ENCODE results near the gene NAA80. TPM values are rescaled to one million over a fixed set of nuclear protein-coding genes. Genes with fewer than 3 reads are reported as not detected.
A peak's percentile ranks its signal among the peaks of the same experiment; 100 is the strongest.
"Not testable (repeated sequence)": the region's sequence is repeated elsewhere in the genome, so short reads cannot be mapped to it uniquely, and the experiment has no call there.

NAA80 gene
- total RNA-seq, 2 donors from 2014 or later: 5.8 to 7.2 TPM

DNA sequence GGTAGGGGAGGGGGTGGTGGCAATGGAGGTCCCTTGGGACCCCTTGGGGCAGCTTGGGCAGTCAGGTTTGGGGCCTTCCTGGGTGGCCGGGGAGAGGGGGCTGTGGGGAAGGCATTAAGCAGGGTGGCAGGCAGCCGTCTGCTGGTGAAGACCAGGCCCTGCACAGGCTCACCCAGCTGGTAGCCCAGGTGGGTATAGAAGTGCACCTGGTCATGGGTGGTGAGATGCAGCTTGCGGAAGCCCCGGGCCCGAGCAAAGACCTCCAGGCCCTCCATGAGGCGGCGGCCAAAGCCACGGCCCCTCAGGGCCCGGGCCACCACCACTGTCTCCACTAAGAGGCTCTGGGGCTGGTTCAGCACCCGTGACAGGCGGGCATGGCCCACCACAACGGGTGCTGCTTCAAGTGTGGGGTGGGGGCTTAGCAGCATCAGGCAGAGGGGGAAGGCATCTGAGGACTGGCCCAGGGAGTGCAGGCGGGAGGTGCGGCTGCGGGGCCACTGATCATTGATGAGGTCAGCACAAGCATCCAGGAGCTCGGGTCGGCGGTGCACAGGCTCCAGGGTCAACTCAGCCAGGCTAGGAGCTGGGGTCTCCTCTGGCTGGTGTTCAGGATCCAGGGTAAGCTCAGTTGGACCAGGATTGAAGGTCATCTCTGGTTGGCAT lies 2.4 kb downstream of the NAA80 start:
- intact Hi-C loops (cut with DNase I): no loop called here
- no peak for ATAC-seq
- no peak for DNase-seq

DNA sequence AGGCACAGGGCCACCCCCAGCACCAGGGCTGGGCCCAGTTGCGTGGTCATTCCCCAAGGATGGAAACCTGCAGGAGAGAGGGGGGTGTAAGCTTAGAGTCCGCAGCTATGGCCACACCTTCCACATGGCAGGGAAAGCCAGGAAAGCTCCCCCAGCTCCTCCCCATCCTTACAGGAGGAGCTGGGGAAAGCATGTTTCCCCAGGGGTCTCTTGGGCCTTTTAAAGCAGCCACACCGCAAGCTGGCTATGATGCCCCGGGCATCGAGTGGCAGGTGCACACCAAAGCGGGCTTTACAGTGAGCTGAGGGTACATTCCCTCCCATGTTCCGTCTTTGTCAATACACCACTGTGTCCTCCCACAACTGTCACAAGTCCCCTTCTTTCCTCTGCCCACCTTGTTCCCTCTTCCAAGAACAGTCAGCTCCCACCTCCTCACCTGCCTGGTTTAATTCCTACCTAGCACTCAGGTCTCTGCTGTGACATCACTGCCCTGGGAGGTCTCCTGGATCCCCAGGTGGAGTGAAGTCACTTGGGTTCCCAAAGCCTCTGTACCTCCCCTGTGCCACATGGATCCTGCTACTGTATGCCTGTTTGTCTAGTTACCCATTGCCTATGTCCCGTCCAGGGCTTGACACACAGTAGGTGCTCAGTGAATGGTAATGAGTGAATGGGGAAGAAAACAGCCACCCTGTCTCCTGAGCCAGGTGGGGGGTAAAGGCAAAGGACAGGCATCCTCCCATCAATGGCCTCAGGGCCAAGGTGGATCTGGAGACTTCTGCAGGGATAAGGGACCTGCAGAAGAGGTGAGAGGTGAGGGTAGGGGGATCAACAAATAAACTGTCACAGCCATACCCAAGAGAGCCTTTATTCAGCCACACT lies 3.4 kb downstream of the NAA80 start:
- intact Hi-C loops (cut with DNase I): no loop called here
- ATAC-seq: no peak
- DNase-seq: no peak

DNA sequence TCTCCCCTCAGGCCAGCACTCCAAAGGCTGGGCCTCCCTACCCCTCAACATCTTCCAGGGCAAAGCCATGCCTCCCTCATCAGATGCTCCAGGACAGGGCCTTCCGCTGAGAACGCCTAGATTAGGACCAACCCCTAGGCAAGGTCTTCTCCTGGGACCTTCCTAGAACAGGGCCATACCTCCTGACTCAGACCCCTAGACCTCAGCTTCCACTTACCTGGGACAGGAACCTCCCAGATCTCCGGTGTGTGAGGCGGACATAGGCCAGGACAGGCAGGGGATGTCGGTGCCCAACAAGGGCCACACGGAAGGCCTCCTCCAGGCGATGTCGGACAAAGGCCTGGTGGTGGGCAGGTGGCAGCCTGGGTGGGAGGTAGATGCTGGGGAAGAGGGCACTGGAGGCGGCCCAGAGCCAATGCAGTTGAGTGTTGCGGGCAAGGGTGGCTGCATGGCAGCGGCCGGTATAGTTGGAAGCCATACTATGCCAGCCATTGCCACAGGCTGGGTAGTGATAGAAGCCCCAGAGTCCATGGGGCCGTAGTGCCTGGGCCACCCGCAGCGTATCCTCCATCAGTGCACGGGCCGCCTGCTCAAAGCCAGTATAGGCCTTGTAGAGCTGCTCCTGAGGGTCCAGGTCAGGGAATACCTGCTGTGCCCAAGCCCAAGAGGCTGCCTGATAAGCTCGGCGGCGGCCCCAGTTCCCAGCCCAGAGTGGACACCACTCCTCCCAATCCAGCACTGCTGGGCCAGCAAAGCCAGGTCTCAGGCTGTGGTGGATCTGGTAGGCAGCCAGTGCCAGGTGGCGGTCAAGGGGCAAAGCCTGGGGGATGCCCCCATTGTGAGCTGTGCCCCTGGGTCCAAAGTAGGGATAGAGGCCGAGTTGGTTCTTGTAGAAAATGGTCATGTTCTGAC lies 4.5 kb downstream of the NAA80 start:
- intact Hi-C loops (cut with DNase I): no loop called here
- ATAC-seq (no peak), DNase-seq (no peak)

GRCh38 chr3:50294089-50294488 lies 5.1 kb downstream of the NAA80 start:
- ATAC-seq: no peak
- intact Hi-C loops (cut with DNase I): no loop called here
- DNase-seq: no peak

GRCh38 chr3:50293079-50293801 lies 6.0 kb downstream of the NAA80 start:
- intact Hi-C loops (cut with DNase I): no loop called here
- ATAC-seq: no peak
- DNase-seq: no peak

DNA sequence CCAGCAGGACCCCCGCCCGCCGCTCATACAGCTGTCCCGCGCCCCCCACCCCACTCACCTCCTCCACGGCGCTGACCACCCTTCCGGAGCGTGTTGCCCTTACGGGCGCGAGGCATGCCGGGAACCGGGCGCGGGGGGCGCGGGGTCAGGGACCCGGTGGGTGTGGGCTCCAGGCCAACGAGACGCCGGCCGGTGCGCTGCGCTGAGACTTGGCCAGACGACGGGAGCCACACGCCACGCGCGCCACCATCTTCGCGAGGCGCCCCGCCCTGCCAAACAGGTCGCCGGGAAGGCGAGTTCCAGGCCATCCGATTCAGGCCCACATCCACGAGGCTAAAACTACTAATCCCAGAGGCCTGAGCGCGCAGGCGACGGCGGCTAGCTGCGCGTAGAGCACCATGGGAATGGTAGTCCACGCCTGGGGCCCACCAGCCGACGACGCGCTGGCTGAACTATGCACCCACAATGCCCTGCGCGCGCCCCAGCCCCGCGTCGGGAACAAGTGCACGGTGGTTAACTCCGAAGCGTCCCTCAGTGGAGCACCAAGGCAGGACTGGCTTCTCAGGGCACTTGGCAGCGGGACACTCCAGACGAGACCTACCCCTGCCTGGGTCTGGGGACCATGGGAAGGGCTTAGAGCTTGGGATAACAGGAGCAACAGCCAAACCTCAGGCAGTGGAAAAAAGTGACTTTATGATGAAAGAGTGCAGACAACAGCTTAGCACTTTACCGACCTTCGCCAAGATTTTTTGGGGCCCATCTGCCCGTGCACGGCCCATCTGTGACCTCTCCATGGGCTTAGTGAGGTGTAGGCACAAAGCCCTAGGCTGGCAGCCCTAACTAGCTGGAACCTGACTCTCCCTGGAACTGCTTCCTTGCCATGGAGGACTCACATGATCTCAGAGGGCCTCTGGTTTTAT lies 6.8 kb downstream of the NAA80 start, which contains the start of gene IFRD2:
Gene IFRD2 (minus strand): TSS at position 271 of the 920 bp plus-strand sequence. CDS start 155 bp downstream, at position 116.
- DNase-seq (peak; percentile 99), ATAC-seq (peak; percentile 95 to 96)
- intact Hi-C loops (cut with DNase I): no loop called here

GRCh38 chr3:50290161-50290641 lies 9.0 kb downstream of the NAA80 start:
- intact Hi-C loops (cut with DNase I): no loop called here
- no peak for DNase-seq
- ATAC-seq: no peak

DNA sequence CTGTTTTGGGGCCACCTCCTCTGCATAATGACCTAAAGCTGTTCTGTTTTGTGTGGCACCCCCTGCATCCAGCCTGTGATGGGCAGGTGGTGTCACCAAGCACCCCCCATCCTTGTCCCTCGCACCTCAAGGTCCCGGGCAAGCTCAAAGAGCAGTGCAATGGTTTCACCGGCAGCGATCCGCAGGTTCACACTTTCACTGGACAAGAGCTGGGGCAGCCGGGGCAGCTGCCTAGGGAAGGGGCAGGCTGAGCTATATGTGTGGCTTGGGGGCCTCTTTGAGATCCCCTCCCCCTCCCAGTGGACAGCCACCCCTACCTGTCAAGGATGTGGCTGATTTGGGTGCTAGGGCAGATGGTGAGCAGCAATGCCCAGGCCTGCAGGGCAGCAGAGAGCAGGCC lies 10.1 kb downstream of the NAA80 start:
- no peak for DNase-seq
- no peak for ATAC-seq
- intact Hi-C loops (cut with DNase I): no loop called here

DNA sequence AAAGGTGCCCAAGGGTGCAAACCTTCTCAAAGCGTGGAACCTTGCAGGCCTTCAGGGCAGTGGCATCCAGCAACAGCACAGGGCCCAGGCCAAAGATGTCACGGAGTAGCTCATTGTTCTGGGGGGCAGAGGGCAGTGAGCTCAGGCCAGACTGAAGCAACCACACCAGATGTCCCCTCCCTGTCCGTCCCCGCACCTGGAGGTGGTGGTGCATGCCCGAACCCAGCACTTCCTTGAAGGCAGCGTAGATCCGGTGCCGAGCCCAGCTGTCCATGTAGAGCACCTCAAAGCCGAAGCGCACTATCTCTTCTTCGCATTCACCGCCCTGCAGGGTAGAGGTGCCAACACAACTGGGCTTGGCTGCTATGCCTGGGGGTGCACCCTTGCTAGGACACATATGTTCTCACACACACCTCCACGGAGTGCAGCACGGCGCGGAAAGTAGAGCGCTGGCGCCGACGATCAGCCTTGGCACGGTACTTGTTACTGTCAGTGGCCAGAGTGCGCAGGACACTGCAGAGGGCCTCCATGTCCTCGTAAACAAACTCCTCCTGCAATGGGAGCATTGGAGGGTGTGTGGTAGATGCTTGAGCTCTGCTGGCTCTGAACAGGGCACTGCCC lies 10.7 kb downstream of the NAA80 start:
- ATAC-seq (no peak), DNase-seq (no peak)
- intact Hi-C loops (cut with DNase I): no loop called here

DNA sequence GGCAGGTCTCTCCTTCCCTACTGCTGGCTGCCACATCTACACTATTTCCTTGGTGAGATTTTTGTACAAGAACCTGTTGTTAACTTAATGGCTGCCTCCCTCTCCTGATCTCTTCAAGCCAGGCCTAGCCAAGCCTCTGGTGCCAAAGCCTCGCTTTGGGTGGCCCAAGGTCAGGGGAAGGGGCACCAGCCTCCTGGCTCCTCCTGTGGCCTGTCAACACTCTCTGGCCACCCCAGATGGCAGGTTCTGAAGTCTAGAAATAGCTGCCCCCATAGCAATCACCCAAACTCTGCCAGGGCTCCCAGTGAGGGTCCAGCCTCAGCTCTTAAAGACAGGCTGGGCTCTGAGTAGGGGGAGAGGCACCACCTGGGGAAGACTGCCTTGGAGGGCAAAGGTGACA lies 11.9 kb downstream of the NAA80 start:
- no peak for DNase-seq
- intact Hi-C loops (cut with DNase I): no loop called here
- ATAC-seq: peak in 1 of 2 donors; percentile 58

DNA sequence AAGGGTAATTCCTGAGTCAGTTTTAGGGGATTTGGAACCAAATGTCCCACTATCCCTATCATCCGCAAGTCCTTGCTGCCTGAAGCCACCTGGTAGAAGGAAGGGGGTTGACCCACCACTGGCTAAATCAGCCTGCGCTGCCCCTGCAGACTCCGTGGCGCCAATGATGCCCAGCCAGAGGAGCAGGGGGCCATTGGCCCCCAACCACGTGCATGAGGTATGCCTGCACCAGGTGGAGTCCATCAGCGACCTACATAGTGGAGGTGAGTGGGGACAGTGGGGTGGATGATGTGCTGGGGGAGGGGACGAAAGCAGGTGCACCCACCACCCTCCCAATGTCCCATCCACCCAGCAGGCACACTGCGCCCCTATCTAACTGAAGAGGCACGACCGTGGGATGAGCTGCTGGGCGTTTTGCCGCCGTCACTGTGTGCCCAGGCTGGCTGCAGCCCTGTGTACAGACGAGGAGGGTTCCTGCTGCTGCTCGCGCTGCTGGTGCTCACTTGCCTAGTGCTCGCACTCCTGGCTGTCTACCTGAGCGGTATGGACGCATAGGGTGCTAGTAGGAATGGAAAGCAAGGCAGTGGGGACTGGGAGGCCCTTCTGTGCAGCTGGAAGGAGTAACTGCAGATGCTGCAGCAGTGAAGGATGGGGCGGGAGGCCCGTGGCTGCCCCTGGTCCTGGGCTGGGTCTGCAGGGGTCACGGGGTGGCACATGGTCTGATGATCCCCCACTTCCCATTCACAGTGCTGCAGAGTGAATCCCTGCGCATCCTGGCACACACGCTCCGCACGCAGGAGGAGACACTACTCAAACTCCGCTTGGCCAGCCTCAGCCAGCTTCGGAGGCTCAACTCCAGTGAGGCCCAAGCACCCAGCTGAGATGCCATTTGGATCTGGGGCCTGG lies 12.6 kb downstream of the NAA80 start:
- intact Hi-C loops (cut with DNase I): no loop called here
- peak in 1 of 2 donors; percentile 2 for ATAC-seq
- no peak for DNase-seq

DNA sequence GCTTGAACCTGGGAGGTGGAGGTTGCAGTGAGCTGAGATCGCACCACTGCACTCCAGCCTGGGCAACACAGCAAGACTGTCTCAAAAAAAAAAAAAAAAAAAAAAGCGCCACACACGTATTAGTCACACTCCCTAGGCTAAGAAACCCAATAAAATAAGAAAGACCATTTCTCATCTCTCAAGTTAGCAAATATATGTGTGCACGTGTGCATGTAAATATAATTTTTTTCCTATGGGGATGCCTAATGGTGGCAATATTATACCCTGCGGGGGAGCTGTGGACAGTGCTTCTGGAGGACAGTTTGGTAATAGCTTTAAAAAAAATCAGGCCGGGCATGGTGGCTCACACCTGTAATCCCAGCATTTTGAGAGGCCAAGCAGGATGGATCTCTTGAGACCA lies 15.1 kb downstream of the NAA80 start:
- ATAC-seq; intact Hi-C loops (cut with DNase I); DNase-seq: not testable (repeated sequence)

GRCh38 chr3:50279255-50280016 lies 19.8 kb downstream of the NAA80 start:
- ATAC-seq (peak in 1 of 2 donors; percentile 3), DNase-seq (no peak)
- intact Hi-C loops (cut with DNase I): no loop called here

GRCh38 chr3:50278880-50279224 lies 20.4 kb downstream of the NAA80 start, which contains the start of gene LSMEM2:
TSS of gene LSMEM2 (plus strand) at chr3:50279087. CDS start at chr3:50279114, 27 bp downstream.
- peak; percentile 73 to 86 for ATAC-seq
- intact Hi-C loops (cut with DNase I): no loop called here
- no peak for DNase-seq

GRCh38 chr3:50278123-50278879 lies 20.9 kb downstream of the NAA80 start:
- DNase-seq (no peak), ATAC-seq (peak; percentile 1 to 4)
- intact Hi-C loops (cut with DNase I): no loop called here
